ENCODE data around the gene NCBP2. TPM values are rescaled to one million over a fixed set of nuclear protein-coding genes. Genes with fewer than 3 reads are reported as not detected.

NCBP2 gene
- 10 to 100 TPM; 48.0 to 57.3 (median 55.0) TPM for total RNA-seq
- long read RNA-seq, donor 1, transcript NCBP2-207 (4 exons, 1,133 nt) = minor isoform, 9 of 70 reads
- long read RNA-seq, donor 1, transcript NCBP2-205 (4 exons, 2,220 nt) = minor isoform, 7 of 70 reads
- long read RNA-seq, donor 1, transcript NCBP2-201 (4 exons, 2,169 nt) = major isoform, 43 of 70 reads
- long read RNA-seq, donor 1, partial matches to known transcripts = 2 of 70 reads
- long read RNA-seq, donor 1, other reads (novel, unspliced or antisense) = 4 of 70 reads
- long read RNA-seq, donor 2, full-length matches to known transcripts = 41 of 60 reads
- long read RNA-seq, donor 2, partial matches to known transcripts = 4 of 60 reads
- long read RNA-seq, donor 2, other reads (novel, unspliced or antisense) = 15 of 60 reads

- intact Hi-C loops (cut with DNase I, micrococcal nuclease) = no loop called here
- ATAC-seq (peak; percentile 95), DNase-seq (peak; percentile 99 to 100 (median 100))
- Histone ChIP-seq H3K4me1 (ENCODE audit: low read depth) (peaks cover 17% of the 10 kb centered on the region), H3K9me3 (no peaks in the 10 kb centered on the region), H3K36me3 (ENCODE audit: low read depth) (peaks cover 5% of the 10 kb centered on the region), H3K4me3 (peak within 1 kb of the TSS; percentile 99)
- peak; percentile 76 for TF ChIP-seq CTCF (IDR thresholded peaks at IDR 0.05)
These were observed at the start of gene NCBP2 for GRCh38 chr3:196942226-196942914. TSS of gene NCBP2 (minus strand) at chr3:196942528. CDS start at chr3:196942503, 25 bp downstream.

GRCh38 chr3:196991581-196992460, 49.5 kb upstream of the NCBP2 start:
- intact Hi-C loops (cut with DNase I, micrococcal nuclease) = no loop called here
- peak in 1 of 3 donors; percentile 16 for DNase-seq
- Histone ChIP-seq H3K36me3 (ENCODE audit: low read depth) (no peaks in the 10 kb centered on the region), H3K9me3 (no peaks in the 10 kb centered on the region), H3K4me3 (no peak overlapping the region), H3K4me1 (ENCODE audit: low read depth) (peaks cover 2% of the 10 kb centered on the region)
- TF ChIP-seq CTCF (IDR thresholded peaks at IDR 0.05) = no peak
- no peak for ATAC-seq

DNA sequence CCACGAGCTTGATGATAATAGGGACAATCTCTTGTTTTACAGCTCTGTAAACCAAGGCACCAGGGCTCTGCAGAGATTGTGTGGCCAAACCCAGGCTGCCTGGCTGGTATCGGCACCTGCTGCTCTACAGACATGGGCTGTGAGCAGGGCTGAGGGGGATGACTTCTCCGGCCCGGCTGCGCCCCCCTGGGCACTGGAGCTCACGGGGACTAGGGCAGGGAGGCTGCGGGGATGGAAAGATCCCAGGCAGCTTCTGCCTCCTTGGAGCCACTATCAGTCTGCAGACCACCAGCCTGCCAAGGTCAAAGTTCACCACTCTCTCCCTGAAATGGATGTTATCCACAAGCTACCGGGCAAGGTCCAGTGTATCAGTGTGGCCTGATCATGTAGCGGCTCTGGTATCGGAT, 48.3 kb upstream of the NCBP2 start:
- Histone ChIP-seq H3K4me3 (no peak overlapping the region), H3K4me1 (ENCODE audit: low read depth) (peaks cover 2% of the 10 kb centered on the region), H3K36me3 (ENCODE audit: low read depth) (no peaks in the 10 kb centered on the region), H3K9me3 (no peaks in the 10 kb centered on the region)
- ATAC-seq = no peak
- no peak for TF ChIP-seq CTCF (IDR thresholded peaks at IDR 0.05)
- intact Hi-C loops (cut with DNase I, micrococcal nuclease) = no loop called here
- DNase-seq = peak in 1 of 3 donors; percentile 18

DNA sequence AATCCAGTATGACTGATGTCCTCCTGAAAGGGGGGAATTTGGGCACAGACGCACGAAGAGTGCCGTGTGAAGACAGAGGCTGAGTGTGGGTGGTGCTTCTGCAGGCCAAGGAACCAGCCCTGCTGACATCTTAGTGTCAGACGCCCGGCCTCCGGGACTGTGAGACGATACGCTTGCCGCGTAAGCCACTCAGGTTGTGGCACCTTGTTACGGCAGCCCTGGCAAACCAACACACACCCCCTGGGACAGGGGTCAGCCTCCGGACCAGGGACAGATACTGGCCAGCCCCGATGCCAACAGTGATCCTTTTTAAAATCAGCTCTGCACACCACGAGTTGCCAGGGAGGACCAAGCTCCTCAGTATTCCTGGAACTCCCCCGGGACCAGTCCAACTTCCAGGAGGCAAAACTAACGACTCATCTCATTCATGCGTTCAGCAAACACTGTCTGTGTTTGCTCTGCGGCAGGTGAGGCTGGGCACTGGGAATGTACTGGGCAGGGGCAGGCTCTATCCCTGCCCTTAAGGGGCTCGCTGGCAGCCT, 47.5 kb upstream of the NCBP2 start:
- intact Hi-C loops (cut with DNase I, micrococcal nuclease) = no loop called here
- Histone ChIP-seq H3K9me3 (no peaks in the 10 kb centered on the region), H3K4me3 (no peak overlapping the region), H3K36me3 (ENCODE audit: low read depth) (no peaks in the 10 kb centered on the region), H3K4me1 (ENCODE audit: low read depth) (peaks cover 2% of the 10 kb centered on the region)
- peak; percentile 33 for ATAC-seq
- no peak for TF ChIP-seq CTCF (IDR thresholded peaks at IDR 0.05)
- peak in 1 of 3 donors; percentile 22 for DNase-seq
